OCI-LY7 (cell line): Measurements from ENCODE around the gene MICALL2.

Source experiments
- CTCF ChIP-seq: fragments of 200-600 bp; sonication (generic); conservative IDR thresholded peaks from 2 replicates; pipeline ENCODE4 v1.5.1; 2014; ENCODE audit warnings: mild to moderate bottlenecking, antibody characterized with exemption, low read length, moderate library complexity, mixed read lengths
- EZH2phosphoT487 ChIP-seq: fragments of 200-600 bp; sonication (generic); IDR thresholded peaks from 2 replicates; pipeline ENCODE4 v1.6.1; 2018; ENCODE audit warnings: low read depth, borderline replicate concordance, mild to moderate bottlenecking, mixed run types, antibody characterized with exemption, low read length, moderate library complexity, mixed read lengths

DNA sequence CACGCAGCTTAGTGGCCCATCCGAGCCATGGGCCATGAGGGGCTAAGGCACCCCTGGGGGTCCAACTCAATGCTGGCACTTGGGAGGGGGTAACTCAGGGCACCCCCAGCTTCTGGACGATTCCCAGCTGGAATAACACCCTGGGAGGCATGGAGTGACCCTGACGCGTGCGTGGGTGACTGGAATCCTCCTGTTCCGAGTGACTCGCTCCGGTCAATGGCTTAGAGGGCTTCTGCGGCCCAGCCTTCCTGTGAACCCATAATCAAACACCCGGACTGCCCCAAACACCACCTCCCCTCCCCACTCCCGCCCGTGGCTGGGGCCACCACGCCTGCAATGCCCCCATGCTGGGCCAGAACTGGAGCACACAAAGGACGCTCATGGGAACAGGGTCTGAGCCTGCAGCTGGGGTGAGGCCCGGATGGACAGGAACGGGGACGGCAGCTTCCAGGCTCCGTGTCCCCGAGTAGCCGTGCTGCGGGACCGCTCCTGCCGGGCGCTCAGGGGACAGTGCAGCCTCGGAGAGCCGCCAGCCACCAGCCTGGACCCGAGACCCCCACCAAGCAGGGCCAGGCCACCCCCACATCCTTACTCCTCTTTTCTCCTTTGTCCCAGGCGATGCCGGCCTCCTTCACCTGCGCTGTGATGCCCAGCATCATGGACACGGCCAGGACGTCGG lies 36.4 kb upstream of the MICALL2 start:
- no peak for TF ChIP-seq CTCF
- TF ChIP-seq EZH2phosphoT487, result no peak
